Measurements from ENCODE around the gene HSPB8. TPM values are rescaled to one million over a fixed set of nuclear protein-coding genes. Genes with fewer than 3 reads are reported as not detected.

The HSPB8 gene
- total RNA-seq, 6 experiments from 2014 or later = 0.68 to 15.9 (median 2.5) TPM

DNA sequence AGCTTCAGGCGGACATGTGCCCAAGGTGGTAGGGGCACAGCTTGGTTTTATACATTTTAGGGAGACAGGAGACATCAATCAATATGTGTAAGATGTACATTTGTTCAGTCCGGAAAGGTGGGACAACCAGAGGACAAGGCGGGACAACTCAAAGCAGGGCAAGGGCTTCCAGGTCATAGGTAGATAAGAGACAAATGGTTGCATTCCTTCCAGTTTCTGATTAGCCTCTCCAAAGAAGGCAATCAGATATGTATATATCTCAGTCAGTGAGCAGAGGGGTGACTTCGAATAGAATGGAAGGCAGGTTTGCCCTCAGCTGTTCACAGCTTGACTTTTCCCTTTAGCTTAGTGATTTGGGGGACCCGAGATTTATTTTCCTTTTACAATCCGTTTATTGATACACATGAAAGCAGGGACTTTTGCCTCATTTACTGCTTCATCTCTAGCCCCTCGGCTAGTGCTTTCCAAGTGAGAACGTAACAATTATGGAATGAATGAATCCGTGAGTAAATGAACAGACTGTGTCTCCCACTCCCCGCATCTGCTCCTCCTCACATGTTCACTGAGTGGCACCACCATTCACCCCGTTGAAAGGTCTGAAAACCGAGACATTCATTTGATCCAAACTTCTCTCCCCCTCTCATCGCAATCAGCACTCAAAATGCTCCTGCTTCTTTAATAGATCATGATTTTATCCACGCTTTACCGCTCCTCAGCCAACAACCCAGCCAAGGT is 6.9 kb upstream of the HSPB8 start:
- no peak for ATAC-seq
- Histone ChIP-seq H3K4me3 (no peak overlapping the region), H3K4me1 (no peaks in the 10 kb centered on the region), H3K27ac (no peak overlapping the region), H3K9me3 (no peaks in the 10 kb centered on the region), H3K27me3 (no peaks in the 10 kb centered on the region), H3K36me3 (no peaks in the 10 kb centered on the region)
- intact Hi-C loops (cut with DNase I) = no loop called here
- 52% methylated on average over 15 of the region's 15 CpGs for WGBS (ENCODE audit: insufficient coverage, low coverage, low lambda C conversion rate, missing lambda C conversion rate)
- no peak for DNase-seq
- TF ChIP-seq POLR2A (IDR thresholded peaks at IDR 0.05) (no peak), CTCF (IDR thresholded peaks at IDR 0.05) (no peak)

DNA sequence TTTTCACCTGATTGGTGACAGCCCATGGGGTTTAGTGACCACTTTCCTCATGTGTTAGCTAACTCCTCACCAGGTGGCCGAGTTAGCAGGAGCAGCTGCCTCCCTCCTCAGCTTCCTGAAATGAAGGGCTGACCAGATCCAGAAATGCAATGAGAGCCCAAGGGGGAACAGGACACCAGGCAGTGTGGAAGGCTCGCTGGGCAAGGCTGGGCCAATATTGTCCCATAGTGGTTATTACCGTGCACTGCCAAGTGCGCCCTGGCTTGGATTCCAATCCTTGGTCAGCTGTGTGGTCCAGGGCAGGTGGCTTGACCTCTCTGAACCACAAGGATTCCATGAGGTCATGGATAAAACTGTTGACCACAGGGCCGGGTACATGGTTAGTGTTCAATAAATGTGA is 3.6 kb upstream of the HSPB8 start:
- Histone ChIP-seq H3K9me3 (no peaks in the 10 kb centered on the region), H3K27ac (no peak overlapping the region), H3K4me3 (no peak overlapping the region), H3K4me1 (no peaks in the 10 kb centered on the region), H3K36me3 (no peaks in the 10 kb centered on the region), H3K27me3 (peaks cover 0 to 4% of the 10 kb centered on the region in 2 donors)
- no peak for ATAC-seq
- no peak for TF ChIP-seq CTCF (IDR thresholded peaks at IDR 0.05)
- no peak for TF ChIP-seq POLR2A (IDR thresholded peaks at IDR 0.05)
- 42% methylated on average over 3 of the region's 5 CpGs for WGBS (ENCODE audit: insufficient coverage, low coverage, low lambda C conversion rate, missing lambda C conversion rate)
- intact Hi-C loops (cut with DNase I) = no loop called here
- no peak for DNase-seq

- intact Hi-C loops (cut with DNase I) = no loop called here
- DNase-seq = peak in 2 of 3 donors; percentile 41 to 64
- WGBS (ENCODE audit: insufficient coverage, low coverage, low lambda C conversion rate, missing lambda C conversion rate) = 41% methylated on average over 19 of the region's 21 CpGs
- H3K36me3 ChIP-seq = no peaks in the 10 kb centered on the region
- H3K27ac ChIP-seq = no peak overlapping the region
- peak in 2 of 4 donors; percentile 19 to 28 for ATAC-seq
- peaks cover 0 to 4% of the 10 kb centered on the region in 2 donors for H3K27me3 ChIP-seq
- no peak overlapping the region for H3K4me3 ChIP-seq
- TF ChIP-seq CTCF (IDR thresholded peaks at IDR 0.05) = no peak
- no peak for TF ChIP-seq POLR2A (IDR thresholded peaks at IDR 0.05)
- no peaks in the 10 kb centered on the region for H3K9me3 ChIP-seq
- no peaks in the 10 kb centered on the region for H3K4me1 ChIP-seq
Observed at GRCh38 chr12:119176267-119177055, 2.3 kb upstream of the HSPB8 start.

DNA sequence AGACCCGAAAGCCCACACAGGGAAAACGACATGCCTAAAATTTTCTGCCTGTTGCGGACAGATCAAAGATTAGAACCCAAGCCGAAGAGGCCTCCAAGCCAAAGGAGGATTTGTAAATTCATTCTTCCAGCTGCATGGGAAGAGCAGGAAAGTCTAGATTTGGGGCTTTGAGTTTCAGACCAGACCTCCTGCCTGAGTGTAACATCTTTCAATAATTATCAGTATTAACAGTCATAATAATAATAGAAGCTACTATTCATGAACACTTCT is 1.7 kb upstream of the HSPB8 start:
- Histone ChIP-seq H3K9me3 (no peaks in the 10 kb centered on the region), H3K4me1 (no peaks in the 10 kb centered on the region), H3K27me3 (peaks cover 0 to 4% of the 10 kb centered on the region in 2 donors), H3K27ac (no peak overlapping the region), H3K36me3 (no peaks in the 10 kb centered on the region), H3K4me3 (no peak overlapping the region)
- TF ChIP-seq POLR2A (IDR thresholded peaks at IDR 0.05) (no peak), CTCF (IDR thresholded peaks at IDR 0.05) (no peak)
- no peak for ATAC-seq
- intact Hi-C loops (cut with DNase I) = no loop called here
- DNase-seq = no peak
- WGBS (ENCODE audit: insufficient coverage, low coverage, low lambda C conversion rate, missing lambda C conversion rate) = 74% methylated on average over 4 of the region's 4 CpGs

Data from right lobe of liver (tissue), 6 donors.